HepG2 (cell line): ENCODE measurements around the gene PRDX6. TPM values are rescaled to one million over a fixed set of nuclear protein-coding genes. Genes with fewer than 3 reads are reported as not detected.

ENCODE experiments used
- AGO2 ChIP-seq: fragments of 200-400 bp; formaldehyde crosslinking; optimal IDR thresholded peaks from 2 replicates; pipeline ENCODE3; 2017; ENCODE audit warnings: mild to moderate bottlenecking, low read depth, low read length, moderate library complexity
- CBX5 ChIP-seq: sonication (generic); formaldehyde crosslinking; IDR thresholded peaks from 2 replicates; pipeline ENCODE4 v1.4.0; 2020; ENCODE audit warnings: missing genetic modification reagents, borderline replicate concordance
- CCDC6 ChIP-seq: sonication (generic); formaldehyde crosslinking; IDR thresholded peaks from 2 replicates; pipeline ENCODE4 v1.8.1; 2022; ENCODE audit warnings: mild to moderate bottlenecking, missing genetic modification reagents, moderate library complexity
- CSRNP2 ChIP-seq: sonication (generic); formaldehyde crosslinking; conservative IDR thresholded peaks from 2 replicates; pipeline ENCODE4 v1.8.0; 2022; ENCODE audit warnings: low read depth, missing genetic modification reagents
- GRHL1 ChIP-seq: sonication (generic); formaldehyde crosslinking; conservative IDR thresholded peaks from 2 replicates; pipeline ENCODE4 v1.8.0; 2022; ENCODE audit warnings: missing genetic modification reagents
- MTA3 ChIP-seq: sonication (generic); formaldehyde crosslinking; IDR thresholded peaks from 2 replicates; pipeline ENCODE4 v1.4.0; 2020; ENCODE audit warnings: missing genetic modification reagents
- PAWR ChIP-seq: sonication (generic); formaldehyde crosslinking; IDR thresholded peaks from 2 replicates; pipeline ENCODE4 v1.4.0; 2020; ENCODE audit warnings: missing genetic modification reagents, mild to moderate bottlenecking, borderline replicate concordance
- SMAD3 ChIP-seq: sonication (generic); formaldehyde crosslinking; IDR thresholded peaks from 2 replicates; pipeline ENCODE4 v1.4.0; 2020; ENCODE audit warnings: missing genetic modification reagents
- TERF1 ChIP-seq: sonication (generic); formaldehyde crosslinking; IDR thresholded peaks from 2 replicates; pipeline ENCODE4 v1.8.0; 2022; ENCODE audit warnings: mild to moderate bottlenecking, missing genetic modification reagents, moderate library complexity
- ZFP36L1 ChIP-seq: sonication (generic); formaldehyde crosslinking; IDR thresholded peaks from 2 replicates; pipeline ENCODE4 v1.8.0; 2022; ENCODE audit warnings: mild to moderate bottlenecking, missing genetic modification reagents, moderate library complexity
- ZNF12 ChIP-seq: sonication (generic); formaldehyde crosslinking; IDR thresholded peaks from 2 replicates; pipeline ENCODE4 v1.5.0; 2020; ENCODE audit warnings: missing genetic modification reagents
- ZNF180 ChIP-seq: sonication (generic); formaldehyde crosslinking; IDR thresholded peaks from 2 replicates; pipeline ENCODE4 v1.4.0; 2020; ENCODE audit warnings: low read depth, missing genetic modification reagents, borderline replicate concordance
- ZNF230 ChIP-seq: sonication (generic); formaldehyde crosslinking; IDR thresholded peaks from 2 replicates; pipeline ENCODE4 v1.4.0; 2020; ENCODE audit warnings: mild to moderate bottlenecking, missing genetic modification reagents
- ZNF24 ChIP-seq: fragments of 450-650 bp; IDR thresholded peaks from 2 replicates; pipeline ENCODE4 v1.6.1; 2017; ENCODE audit warnings: antibody characterized with exemption, mild to moderate bottlenecking
- ZNF251 ChIP-seq: sonication (generic); formaldehyde crosslinking; IDR thresholded peaks from 2 replicates; pipeline ENCODE4 v1.9.0; 2021; ENCODE audit warnings: mild to moderate bottlenecking, missing genetic modification reagents
- ZNF317 ChIP-seq: sonication (generic); formaldehyde crosslinking; IDR thresholded peaks from 2 replicates; pipeline ENCODE4 v1.5.0; 2020; ENCODE audit warnings: mild to moderate bottlenecking, missing genetic modification reagents
- ZNF724P ChIP-seq: sonication (generic); formaldehyde crosslinking; IDR thresholded peaks from 2 replicates; pipeline ENCODE4 v1.8.0; 2022; ENCODE audit warnings: missing genetic modification reagents, borderline replicate concordance
- ZNF790 ChIP-seq: sonication (generic); formaldehyde crosslinking; IDR thresholded peaks from 2 replicates; pipeline ENCODE4 v1.8.0; 2022; ENCODE audit warnings: missing genetic modification reagents, mild to moderate bottlenecking, borderline replicate concordance
- ZNF800 ChIP-seq: sonication (generic); formaldehyde crosslinking; IDR thresholded peaks from 2 replicates; pipeline ENCODE4 v1.4.0; 2020; ENCODE audit warnings: missing genetic modification reagents
- ZXDC ChIP-seq: sonication (generic); formaldehyde crosslinking; IDR thresholded peaks from 2 replicates; pipeline ENCODE4 v1.5.0; 2020; ENCODE audit warnings: mild to moderate bottlenecking, missing genetic modification reagents
- polyA plus RNA-seq, 8 experiments: library from polyadenylated mRNA; depleted of rRNA in 3 of 8; stranded (reverse) in 7 of 8; unstranded in 1 of 8; fragments of >200 nt; fragmentation: Illumina TruSeq in 4 of 8; extraction: Trizol in 4 of 8; gene quantifications; 2 replicates each; pipeline versions ENCODE4 v1.2.1 to v1.2.3, GENCODE V29; 2011 to 2016; ENCODE audit warnings: low read depth in 4 of 8, missing spikeins in 1 of 8, mixed read lengths in 1 of 8; ENCODE audit not compliant: insufficient read depth in 1 of 8
- total RNA-seq, 5 experiments: library from RNA; depleted of rRNA; stranded (reverse); fragments of >200 nt; fragmentation: Illumina TruSeq; extraction: Trizol; gene quantifications; 2 replicates each; pipeline ENCODE4 v1.2.3, GENCODE V29; 2016; ENCODE audit warnings: low read depth in 1 of 5

PRDX6 gene
- total and polyA plus RNA-seq, 2 of the 13 experiments (the other 11 are each of a cell fraction or from before 2014, with no cell fraction given) = 224 to 309 TPM

DNA sequence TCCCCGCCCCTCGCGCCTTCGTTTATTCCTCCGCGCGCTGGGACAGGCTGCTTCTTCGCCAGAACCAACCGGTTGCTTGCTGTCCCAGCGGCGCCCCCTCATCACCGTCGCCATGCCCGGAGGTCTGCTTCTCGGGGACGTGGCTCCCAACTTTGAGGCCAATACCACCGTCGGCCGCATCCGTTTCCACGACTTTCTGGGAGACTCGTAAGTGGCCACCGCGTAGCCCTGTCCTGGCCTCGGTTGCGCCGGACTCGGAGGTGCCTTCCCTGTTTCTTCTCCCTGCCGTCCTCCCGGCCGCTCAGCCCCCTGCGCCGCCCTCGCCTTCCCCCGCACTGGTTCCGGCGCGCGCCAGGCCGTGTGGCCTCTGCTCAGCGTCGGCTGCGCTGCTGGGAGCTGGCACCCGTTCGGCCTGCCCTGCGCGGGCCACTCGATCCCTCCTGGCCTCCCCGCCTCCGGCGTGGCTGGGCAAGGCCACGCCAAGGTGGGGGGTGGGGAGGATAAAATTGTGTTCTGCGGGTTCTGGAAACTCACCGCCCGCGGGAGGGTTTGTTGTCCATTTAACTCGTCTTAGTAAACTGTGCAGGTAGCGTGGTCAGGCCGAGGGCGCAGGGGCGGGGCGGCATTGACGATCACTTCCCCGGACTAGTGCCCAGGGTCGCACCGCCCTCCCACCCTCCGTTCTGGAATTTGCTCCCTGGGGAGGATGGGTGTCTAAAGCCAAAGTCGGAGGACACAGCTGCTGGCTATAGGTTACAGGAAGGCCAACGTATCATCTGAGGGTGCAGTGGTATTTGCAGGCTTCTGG, at the start of gene PRDX6 (continued):
- TF ChIP-seq TERF1 (CRISPR knock-in tag) (no peak), MTA3 (CRISPR knock-in tag) (no peak), ZNF24 (no peak), GRHL1 (CRISPR knock-in tag) (no peak), ZFP36L1 (no peak), ZNF790 (CRISPR knock-in tag) (peak; percentile 72; the same call in 1 of the 2 replicates), SMAD3 (CRISPR knock-in tag) (no peak), CBX5 (CRISPR knock-in tag) (no peak), CSRNP2 (CRISPR knock-in tag) (no peak), ZNF251 (CRISPR knock-in tag) (no peak), AGO2 (peak; percentile 93), ZNF800 (CRISPR knock-in tag) (peak; percentile 45; the same call in 1 of the 2 replicates), ZNF317 (CRISPR knock-in tag) (no peak), ZXDC (peak; percentile 68; the same call in 1 of the 2 replicates), ZNF230 (no peak; the same call in 1 of the 2 replicates), CCDC6 (CRISPR knock-in tag) (no peak), ZNF724P (no peak; the same call in 1 of the 2 replicates), PAWR (CRISPR knock-in tag) (no peak), ZNF12 (CRISPR knock-in tag) (no peak), ZNF180 (no peak)
